A549 (cell line): Measurements from ENCODE around the gene RAB15. TPM values are rescaled to one million over a fixed set of nuclear protein-coding genes. Genes with fewer than 3 reads are reported as not detected.

Source experiments
- BCL3 ChIP-seq: fragments of >200 bp; sonication (Bioruptor Twin); formaldehyde crosslinking; IDR thresholded peaks from 3 replicates; pipeline ENCODE4 v1.6.1; 2016
- BHLHE40 ChIP-seq: IDR thresholded peaks from 2 replicates; pipeline ENCODE4 v1.6.1; 2012; ENCODE audit warnings: low read depth, low read length, inconsistent platforms
- CBX8 ChIP-seq: fragments of 200-600 bp; sonication (generic); IDR thresholded peaks from 2 replicates; pipeline ENCODE4 v1.6.1; 2016
- CEBPB ChIP-seq, 2 experiments: fragments of >200 bp in 1 of 2; sonication (Bioruptor Twin) in 1 of 2; formaldehyde crosslinking in 1 of 2; IDR thresholded peaks; 2 replicates each; pipeline ENCODE4 v1.6.1; 2012 to 2016
- CHD2 ChIP-seq: fragments of 150-350 bp; IDR thresholded peaks from 2 replicates; pipeline ENCODE4 v1.6.1; 2014; ENCODE audit warnings: low read length; ENCODE audit not compliant: partially characterized antibody
- CHD4 ChIP-seq: fragments of 200-600 bp; sonication (generic); IDR thresholded peaks from 2 replicates; pipeline ENCODE4 v1.6.1; 2016; ENCODE audit warnings: antibody characterized with exemption, mild to moderate bottlenecking, borderline replicate concordance
- CTCF ChIP-seq: fragments of >200 bp; sonication (Bioruptor Twin); formaldehyde crosslinking; IDR thresholded peaks from 3 replicates; pipeline ENCODE4 v1.5.1; 2016
- E2F6 ChIP-seq: IDR thresholded peaks from 2 replicates; pipeline ENCODE4 v1.6.1; 2012; ENCODE audit warnings: low read depth, borderline replicate concordance
- ESRRA ChIP-seq: fragments of 150-350 bp; IDR thresholded peaks from 2 replicates; pipeline ENCODE4 v1.6.1; 2014; ENCODE audit warnings: mild to moderate bottlenecking, low read length, borderline replicate concordance
- FOSB ChIP-seq: fragments of 250-450 bp; sonication (Bioruptor Pico); IDR thresholded peaks from 2 replicates; pipeline ENCODE4 v1.5.0; 2020; ENCODE audit warnings: mild to moderate bottlenecking, moderate library complexity
- FOXS1 ChIP-seq: fragments of 250-450 bp; sonication (Bioruptor Pico); IDR thresholded peaks from 2 replicates; pipeline ENCODE4 v1.5.0; 2020; ENCODE audit warnings: mild to moderate bottlenecking, moderate library complexity
- GATA3 ChIP-seq: IDR thresholded peaks from 2 replicates; pipeline ENCODE4 v1.6.1; 2012; ENCODE audit warnings: borderline replicate concordance
- HDAC2 ChIP-seq: fragments of 200-600 bp; sonication (generic); IDR thresholded peaks from 2 replicates; pipeline ENCODE4 v1.6.1; 2016
- HEYL ChIP-seq: fragments of 250-450 bp; sonication (Bioruptor Pico); IDR thresholded peaks from 2 replicates; pipeline ENCODE4 v1.8.0; 2021; ENCODE audit warnings: mild to moderate bottlenecking, moderate library complexity
- JUNB ChIP-seq: fragments of >200 bp; sonication (Bioruptor Twin); formaldehyde crosslinking; IDR thresholded peaks from 2 replicates; pipeline ENCODE4 v1.6.1; 2016
- KDM1A ChIP-seq: fragments of 200-600 bp; sonication (generic); IDR thresholded peaks from 2 replicates; pipeline ENCODE4 v1.6.1; 2016; ENCODE audit warnings: low read depth, mild to moderate bottlenecking
- KDM5A ChIP-seq: fragments of 200-600 bp; sonication (generic); IDR thresholded peaks from 2 replicates; pipeline ENCODE4 v1.6.1; 2016; ENCODE audit warnings: antibody characterized with exemption, mild to moderate bottlenecking
- MAX ChIP-seq: IDR thresholded peaks from 2 replicates; pipeline ENCODE4 v1.6.1; 2012
- MAZ ChIP-seq: fragments of 150-350 bp; IDR thresholded peaks from 2 replicates; pipeline ENCODE4 v1.6.1; 2014; ENCODE audit warnings: antibody characterized with exemption, low read depth, low read length, borderline replicate concordance
- MYC ChIP-seq: IDR thresholded peaks from 2 replicates; pipeline ENCODE4 v1.6.1; 2012; ENCODE audit warnings: mild to moderate bottlenecking, inconsistent platforms, low read length, improper control_type of control experiment, borderline replicate concordance
- NFE2L2 ChIP-seq: fragments of 150-350 bp; conservative IDR thresholded peaks from 2 replicates; pipeline ENCODE4 v1.6.1; 2014; ENCODE audit warnings: low read length
- NPAS2 ChIP-seq: fragments of 250-450 bp; sonication (Bioruptor Pico); IDR thresholded peaks from 2 replicates; pipeline ENCODE4 v1.8.0; 2022; ENCODE audit warnings: mild to moderate bottlenecking, moderate library complexity, borderline replicate concordance
- PBX3 ChIP-seq: IDR thresholded peaks from 2 replicates; pipeline ENCODE4 v1.6.1; 2012
- PHF8 ChIP-seq: fragments of 200-600 bp; sonication (generic); IDR thresholded peaks from 2 replicates; pipeline ENCODE4 v1.6.1; 2016; ENCODE audit warnings: low read depth, mild to moderate bottlenecking, antibody characterized with exemption, moderate library complexity, borderline replicate concordance
- POLR2AphosphoS2 ChIP-seq: conservative IDR thresholded peaks from 2 replicates; pipeline ENCODE4 v1.6.1; 2012; ENCODE audit warnings: low read length, improper control_type of control experiment, inconsistent platforms
- RCOR1 ChIP-seq: fragments of 150-350 bp; IDR thresholded peaks from 2 replicates; pipeline ENCODE4 v1.6.1; 2014; ENCODE audit warnings: antibody characterized with exemption, low read length, low read depth
- RFX5 ChIP-seq: fragments of 450-650 bp; IDR thresholded peaks from 2 replicates; pipeline ENCODE4 v1.7.1; 2014; ENCODE audit warnings: antibody characterized with exemption, mild to moderate bottlenecking, moderate library complexity
- RNF2 ChIP-seq: fragments of 200-600 bp; sonication (generic); IDR thresholded peaks from 2 replicates; pipeline ENCODE4 v1.6.1; 2016; ENCODE audit warnings: low read depth, mild to moderate bottlenecking, antibody characterized with exemption, moderate library complexity, borderline replicate concordance
- SMC3 ChIP-seq: fragments of >200 bp; sonication (Bioruptor Twin); formaldehyde crosslinking; IDR thresholded peaks from 3 replicates; pipeline ENCODE4 v1.6.1; 2018; ENCODE audit warnings: inconsistent platforms
- SREBF2 ChIP-seq: fragments of 450-650 bp; IDR thresholded peaks from 2 replicates; pipeline ENCODE4 v1.6.1; 2014; ENCODE audit warnings: mild to moderate bottlenecking, moderate library complexity
- TP53 ChIP-seq: fragments of 250-450 bp; sonication (Bioruptor Pico); IDR thresholded peaks from 2 replicates; pipeline ENCODE4 v1.5.0; 2021; ENCODE audit warnings: mild to moderate bottlenecking, moderate library complexity
- USF2 ChIP-seq: fragments of 450-650 bp; IDR thresholded peaks from 2 replicates; pipeline ENCODE4 v1.6.1; 2014; ENCODE audit warnings: antibody characterized with exemption
- ZNF302 ChIP-seq: fragments of 250-450 bp; sonication (Bioruptor Pico); IDR thresholded peaks from 2 replicates; pipeline ENCODE4 v1.9.0; 2021; ENCODE audit warnings: inconsistent platforms, mild to moderate bottlenecking, moderate library complexity
- polyA plus RNA-seq, 4 experiments: library from polyadenylated mRNA; depleted of rRNA in 3 of 4; stranded (reverse); fragments of >200 nt; fragmentation: RNase III in 1 of 4; extraction: RNeasy Plus Mini Kit Qiagen cat#74134 plus additional on column Dnase treatment in 1 of 4; gene quantifications; 2 replicates in 3 of 4; 3 replicates in 1 of 4; pipeline ENCODE4 v1.2.3, GENCODE V29; 2011 to 2017
- TF ChIP-seq, protein P1 (sequence below): fragments of 150-350 bp; IDR thresholded peaks from 2 replicates; pipeline ENCODE4 v1.6.1; 2014; ENCODE audit warnings: low read depth, mild to moderate bottlenecking, low read length
- TF ChIP-seq, protein P2 (sequence below): fragments of 250-450 bp; sonication (Bioruptor Pico); IDR thresholded peaks from 2 replicates; pipeline ENCODE4 v1.5.0; 2020; ENCODE audit warnings: low read depth, mild to moderate bottlenecking, moderate library complexity

RAB15 gene
- polyA plus RNA-seq, 2 of the 4 experiments (the other 2 are of a cell fraction): 32.2 to 35.1 TPM

DNA sequence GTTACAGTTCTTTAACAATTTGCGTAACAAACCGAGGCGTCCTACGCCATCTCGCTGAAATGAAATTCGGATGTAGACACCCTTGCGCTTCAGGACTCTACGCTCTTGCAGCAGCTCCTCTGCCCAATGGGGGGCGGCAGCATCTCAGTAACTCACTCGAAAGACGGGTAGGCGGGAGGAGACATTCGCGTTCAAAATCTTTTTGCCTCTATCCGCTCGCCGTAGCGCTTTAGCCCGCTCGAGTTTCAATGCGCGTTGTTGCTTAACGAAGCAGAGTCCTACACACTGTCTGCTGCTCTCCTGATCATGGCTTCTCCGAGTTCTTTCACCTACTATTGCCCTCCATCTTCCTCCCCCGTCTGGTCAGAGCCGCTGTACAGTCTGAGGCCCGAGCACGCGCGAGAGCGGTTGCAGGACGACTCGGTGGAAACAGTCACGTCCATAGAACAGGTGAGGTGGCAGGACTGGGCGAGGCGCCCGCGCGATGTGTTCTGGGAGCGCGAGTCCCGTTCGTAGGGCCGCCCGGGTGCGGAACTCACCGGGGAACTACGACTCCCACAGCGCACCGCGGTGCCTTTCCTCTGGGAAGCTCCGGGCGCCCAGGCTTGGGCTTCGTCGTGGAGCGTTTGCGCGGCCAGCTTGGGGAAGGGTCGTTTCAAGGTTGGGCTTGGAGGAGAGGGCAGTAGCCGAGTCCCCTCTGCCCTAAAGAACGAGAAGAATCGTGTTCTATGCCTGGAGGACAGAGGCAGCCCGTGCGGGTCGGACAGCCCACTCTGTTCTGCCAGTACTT lies 14.7 kb upstream of the RAB15 start, which contains the start of gene FNTB (continued):
- TF ChIP-seq MYC (0 out of 2 replicates have a peak, but pooled peaks have one; percentile 19), FOSB (CRISPR knock-in tag) (no peak), NPAS2 (CRISPR knock-in tag) (no peak), KDM1A (no peak), JUNB (no peak), TP53 (CRISPR knock-in tag) (no peak), BHLHE40 (peak; percentile 1; the same call in 1 of the 2 replicates), RCOR1 (no peak), PHF8 (0 out of 2 replicates have a peak, but pooled peaks have one; percentile 41), CTCF (peak; percentile 72), CHD2 (peak; percentile 3), HDAC2 (0 out of 2 replicates have a peak, but pooled peaks have one; percentile 69), E2F6 (peak; percentile 82), MAZ (0 out of 2 replicates have a peak, but pooled peaks have one; percentile 57), CBX8 (no peak), ZNF302 (CRISPR knock-in tag) (no peak), ESRRA (no peak), MAX (peak; percentile 93), RNF2 (no peak), RFX5 (no peak), GATA3 (no peak), POLR2AphosphoS2 (no peak), BCL3 (peak; percentile 21; the same call in 1 of the 3 replicates), CEBPB (IDR thresholded peaks at IDR 0.05) (peak in 1 of 2 experiments; percentile 84; a peak in 2 of 4 replicates), CHD4 (no peak), USF2 (no peak), PBX3 (no peak), SMC3 (peak; percentile 63), FOXS1 (CRISPR knock-in tag) (no peak), NFE2L2 (no peak), KDM5A (peak; percentile 69; the same call in 1 of the 2 replicates), HEYL (CRISPR knock-in tag) (no peak), SREBF2 (no peak)
- TF ChIP-seq, protein P1, sequence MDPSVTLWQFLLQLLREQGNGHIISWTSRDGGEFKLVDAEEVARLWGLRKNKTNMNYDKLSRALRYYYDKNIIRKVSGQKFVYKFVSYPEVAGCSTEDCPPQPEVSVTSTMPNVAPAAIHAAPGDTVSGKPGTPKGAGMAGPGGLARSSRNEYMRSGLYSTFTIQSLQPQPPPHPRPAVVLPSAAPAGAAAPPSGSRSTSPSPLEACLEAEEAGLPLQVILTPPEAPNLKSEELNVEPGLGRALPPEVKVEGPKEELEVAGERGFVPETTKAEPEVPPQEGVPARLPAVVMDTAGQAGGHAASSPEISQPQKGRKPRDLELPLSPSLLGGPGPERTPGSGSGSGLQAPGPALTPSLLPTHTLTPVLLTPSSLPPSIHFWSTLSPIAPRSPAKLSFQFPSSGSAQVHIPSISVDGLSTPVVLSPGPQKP: no peak
- TF ChIP-seq, protein P2, sequence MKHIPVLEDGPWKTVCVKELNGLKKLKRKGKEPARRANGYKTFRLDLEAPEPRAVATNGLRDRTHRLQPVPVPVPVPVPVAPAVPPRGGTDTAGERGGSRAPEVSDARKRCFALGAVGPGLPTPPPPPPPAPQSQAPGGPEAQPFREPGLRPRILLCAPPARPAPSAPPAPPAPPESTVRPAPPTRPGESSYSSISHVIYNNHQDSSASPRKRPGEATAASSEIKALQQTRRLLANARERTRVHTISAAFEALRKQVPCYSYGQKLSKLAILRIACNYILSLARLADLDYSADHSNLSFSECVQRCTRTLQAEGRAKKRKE (CRISPR knock-in tag): no peak
